AG09319 (cell line): ENCODE measurements around the gene CDKN2A.

Experiments
- DNase-seq: peaks from one replicate; pipeline ENCODE4 v3.0.0-alpha.2; 2010; ENCODE audit warnings: low read depth; ENCODE audit errors: extremely low read depth
- TF ChIP-seq, protein P1 (sequence below): IDR thresholded peaks from 2 replicates; pipeline ENCODE4 v1.5.1; 2011; ENCODE audit warnings: low read depth, mild to moderate bottlenecking, inconsistent platforms, low read length, moderate library complexity

The CDKN2A gene

DNA sequence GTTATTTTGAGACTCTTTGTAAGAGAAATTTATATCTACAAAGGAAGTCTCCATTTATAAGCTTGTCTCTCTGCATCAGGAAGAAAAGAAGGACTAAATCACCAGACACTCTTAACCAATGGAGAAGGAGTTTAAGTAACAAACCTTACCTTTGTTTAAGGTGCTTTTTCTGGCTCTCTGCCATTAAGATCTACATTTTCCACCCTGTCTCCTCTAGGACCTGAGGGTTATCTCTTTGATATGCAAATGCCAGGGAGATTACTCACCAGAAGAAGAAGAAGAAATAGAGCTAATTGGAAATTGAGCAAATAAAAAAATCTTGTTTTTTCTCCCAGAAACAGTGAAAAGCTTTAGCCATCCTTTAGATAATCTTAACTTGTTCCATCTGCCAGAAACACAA lies 60.9 kb downstream of the CDKN2A start:
- DNase-seq: no peak
- TF ChIP-seq, protein P1, sequence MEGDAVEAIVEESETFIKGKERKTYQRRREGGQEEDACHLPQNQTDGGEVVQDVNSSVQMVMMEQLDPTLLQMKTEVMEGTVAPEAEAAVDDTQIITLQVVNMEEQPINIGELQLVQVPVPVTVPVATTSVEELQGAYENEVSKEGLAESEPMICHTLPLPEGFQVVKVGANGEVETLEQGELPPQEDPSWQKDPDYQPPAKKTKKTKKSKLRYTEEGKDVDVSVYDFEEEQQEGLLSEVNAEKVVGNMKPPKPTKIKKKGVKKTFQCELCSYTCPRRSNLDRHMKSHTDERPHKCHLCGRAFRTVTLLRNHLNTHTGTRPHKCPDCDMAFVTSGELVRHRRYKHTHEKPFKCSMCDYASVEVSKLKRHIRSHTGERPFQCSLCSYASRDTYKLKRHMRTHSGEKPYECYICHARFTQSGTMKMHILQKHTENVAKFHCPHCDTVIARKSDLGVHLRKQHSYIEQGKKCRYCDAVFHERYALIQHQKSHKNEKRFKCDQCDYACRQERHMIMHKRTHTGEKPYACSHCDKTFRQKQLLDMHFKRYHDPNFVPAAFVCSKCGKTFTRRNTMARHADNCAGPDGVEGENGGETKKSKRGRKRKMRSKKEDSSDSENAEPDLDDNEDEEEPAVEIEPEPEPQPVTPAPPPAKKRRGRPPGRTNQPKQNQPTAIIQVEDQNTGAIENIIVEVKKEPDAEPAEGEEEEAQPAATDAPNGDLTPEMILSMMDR: no peak

DNA sequence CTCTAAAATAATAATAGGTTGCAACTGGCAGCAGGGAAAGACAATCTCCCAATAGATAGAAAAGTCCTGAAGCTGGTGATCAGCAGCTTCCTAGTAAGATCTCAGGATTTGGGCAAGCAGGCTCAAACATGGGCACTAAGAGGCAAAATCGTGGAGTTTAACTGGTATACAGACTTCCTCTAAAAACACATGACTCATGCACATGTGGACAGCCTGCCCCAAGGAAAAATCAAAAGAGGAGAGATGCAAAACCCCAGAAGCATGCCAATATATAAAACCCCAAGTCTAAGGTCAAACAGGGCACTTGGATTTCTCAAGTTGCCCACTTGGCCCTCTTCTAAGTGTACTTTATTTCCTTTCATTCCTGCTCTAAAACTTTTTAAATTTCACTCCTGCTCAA lies 62.8 kb downstream of the CDKN2A start:
- DNase-seq: no peak
- TF ChIP-seq, protein P1: no peak

DNA sequence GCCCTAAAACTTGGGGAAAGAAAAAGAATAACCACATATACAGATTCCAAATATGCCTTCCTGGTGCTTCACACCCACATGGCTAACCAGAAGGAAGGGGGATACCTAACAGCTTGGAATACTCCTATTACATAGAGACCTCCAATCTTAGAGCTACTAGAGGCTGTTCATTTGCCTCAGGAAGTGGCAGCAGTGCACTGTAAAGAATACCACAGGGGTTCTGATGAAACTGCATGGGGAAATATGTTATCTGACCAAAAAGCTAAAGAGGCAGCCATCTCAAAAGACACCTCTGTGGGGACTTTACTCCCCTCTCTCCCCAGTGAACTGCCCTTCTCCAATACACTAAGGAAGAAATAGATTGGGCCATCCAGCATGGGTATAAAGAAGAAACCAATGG lies 66.4 kb downstream of the CDKN2A start:
- TF ChIP-seq, protein P1: no peak
- DNase-seq: no peak

DNA sequence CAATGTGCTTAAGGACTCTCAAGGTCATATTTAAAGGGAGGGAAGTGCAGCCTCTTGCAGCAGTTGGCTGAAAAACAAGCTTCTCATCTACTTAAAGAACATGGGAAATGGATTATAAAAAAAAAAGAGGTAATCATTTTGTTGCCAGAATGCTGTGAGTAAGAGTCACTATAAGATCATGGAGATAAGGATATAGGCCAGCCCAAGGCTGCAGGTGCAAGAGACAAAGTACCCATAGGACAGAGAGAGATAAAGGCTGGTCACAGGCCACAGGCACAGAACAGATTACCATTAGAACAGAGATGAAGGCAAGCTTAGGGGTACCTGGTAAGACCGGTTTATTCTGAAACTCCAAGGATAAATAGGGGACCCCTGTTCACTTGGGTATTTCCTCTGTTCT lies 70.5 kb downstream of the CDKN2A start:
- DNase-seq: no peak
- TF ChIP-seq, protein P1: no peak

DNA sequence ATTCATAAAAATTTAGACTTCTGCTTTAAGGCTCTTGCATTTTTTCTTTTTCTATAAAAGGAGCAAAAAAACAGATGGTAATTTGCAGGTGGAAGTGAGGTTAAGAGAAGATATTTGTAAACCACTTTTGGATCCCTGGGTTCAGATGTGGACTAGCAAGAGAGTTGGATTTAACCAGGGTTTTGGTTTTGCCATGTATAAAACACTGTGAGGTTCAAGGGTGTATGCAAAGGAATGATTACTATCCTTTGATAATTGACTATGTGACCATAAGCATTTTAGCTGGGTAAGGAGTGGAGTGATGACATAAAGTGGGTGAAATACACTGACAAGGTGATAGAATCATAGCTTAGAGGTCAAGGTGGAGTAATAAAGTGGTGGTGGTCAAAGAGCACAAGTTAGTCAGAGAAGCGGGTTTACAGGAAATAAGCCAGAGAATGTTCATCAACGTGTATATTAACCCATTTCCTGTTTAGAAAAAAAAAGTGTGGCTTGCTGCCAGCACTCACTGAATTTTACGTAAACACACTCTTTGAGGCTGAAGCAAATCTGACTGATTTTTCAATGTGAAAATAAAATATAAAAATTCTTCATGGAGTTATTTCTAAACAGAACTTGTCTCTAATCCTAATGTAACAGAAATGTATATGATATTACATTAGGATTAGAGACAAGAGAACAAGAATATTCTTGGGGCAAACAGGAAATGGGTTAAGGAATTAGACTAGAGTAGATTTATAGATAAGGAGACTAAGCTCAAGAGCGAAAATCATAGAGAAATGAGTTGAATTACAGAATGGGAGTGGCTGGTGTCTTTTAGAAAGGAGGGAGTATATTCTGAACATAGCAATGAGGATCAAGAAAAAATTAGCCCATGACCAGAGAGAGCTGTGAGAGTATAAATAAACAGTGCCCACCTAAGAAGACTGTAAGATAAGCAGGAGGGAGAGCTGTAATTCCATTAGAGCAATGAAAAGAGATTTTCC lies 74.5 kb downstream of the CDKN2A start:
- TF ChIP-seq, protein P1: no peak
- DNase-seq: peak; percentile 12
